Esophagus (tissue), 2 donors: ENCODE measurements around the gene JPH4. TPM values are rescaled to one million over a fixed set of nuclear protein-coding genes. Genes with fewer than 3 reads are reported as not detected.

Experiments used
- H3K27ac ChIP-seq, 2 donors: one replicate each; pipeline ENCODE4 v1.5.1; 2013; ENCODE audit warnings: low read depth in 2 of 2, mild to moderate bottlenecking in 2 of 2, inconsistent platforms in 1 of 2, low read length in 1 of 2, moderate library complexity in 1 of 2
- H3K27me3 ChIP-seq, 2 donors: one replicate each; pipeline ENCODE4 v1.6.1; 2013; ENCODE audit warnings: low read length in 2 of 2, control low read depth in 1 of 2, mild to moderate bottlenecking in 1 of 2; ENCODE audit not compliant: insufficient read depth in 2 of 2, control insufficient read depth in 1 of 2
- H3K36me3 ChIP-seq, 2 donors: one replicate each; pipeline ENCODE4 v1.6.1; 2013; ENCODE audit warnings: low read length in 1 of 2; ENCODE audit not compliant: control insufficient read depth in 2 of 2, insufficient read depth in 2 of 2
- H3K4me1 ChIP-seq, 2 donors: one replicate each; pipeline ENCODE4 v1.6.1; 2013; ENCODE audit warnings: low read length in 1 of 2; ENCODE audit not compliant: control insufficient read depth in 2 of 2, insufficient read depth in 2 of 2
- H3K4me3 ChIP-seq, 2 donors: one replicate each; pipeline ENCODE4 v1.5.1; 2013; ENCODE audit warnings: low read length in 2 of 2, mild to moderate bottlenecking in 2 of 2, low read depth in 1 of 2, moderate library complexity in 1 of 2
- H3K9me3 ChIP-seq, 2 donors: one replicate each; pipeline ENCODE4 v1.6.1; 2013; ENCODE audit warnings: mild to moderate bottlenecking in 2 of 2, low read depth in 1 of 2, low read length in 1 of 2, moderate library complexity in 1 of 2; ENCODE audit not compliant: control insufficient read depth in 2 of 2, insufficient read depth in 1 of 2
- WGBS, 2 donors: extraction: QIAGEN DNeasy Blood & Tissue Kit; methylation state at CpG; one replicate each; pipeline ENCODE4 v1.1.7; 2013; 5-methylcytosine and 5-hydroxymethylcytosine counted together
- polyA plus RNA-seq, 2 donors: library from polyadenylated mRNA; stranded (reverse); fragments of 200-250 nt; gene quantifications; one replicate each; pipeline ENCODE4 v1.2.3, GENCODE V29; 2013
- donor health status: healthy with polysubstance abuse.
- donor health status: Bipolar disorder and iron deficiency.

Gene JPH4
- polyA plus RNA-seq, 2 donors: 0.04 to 0.15 TPM

DNA sequence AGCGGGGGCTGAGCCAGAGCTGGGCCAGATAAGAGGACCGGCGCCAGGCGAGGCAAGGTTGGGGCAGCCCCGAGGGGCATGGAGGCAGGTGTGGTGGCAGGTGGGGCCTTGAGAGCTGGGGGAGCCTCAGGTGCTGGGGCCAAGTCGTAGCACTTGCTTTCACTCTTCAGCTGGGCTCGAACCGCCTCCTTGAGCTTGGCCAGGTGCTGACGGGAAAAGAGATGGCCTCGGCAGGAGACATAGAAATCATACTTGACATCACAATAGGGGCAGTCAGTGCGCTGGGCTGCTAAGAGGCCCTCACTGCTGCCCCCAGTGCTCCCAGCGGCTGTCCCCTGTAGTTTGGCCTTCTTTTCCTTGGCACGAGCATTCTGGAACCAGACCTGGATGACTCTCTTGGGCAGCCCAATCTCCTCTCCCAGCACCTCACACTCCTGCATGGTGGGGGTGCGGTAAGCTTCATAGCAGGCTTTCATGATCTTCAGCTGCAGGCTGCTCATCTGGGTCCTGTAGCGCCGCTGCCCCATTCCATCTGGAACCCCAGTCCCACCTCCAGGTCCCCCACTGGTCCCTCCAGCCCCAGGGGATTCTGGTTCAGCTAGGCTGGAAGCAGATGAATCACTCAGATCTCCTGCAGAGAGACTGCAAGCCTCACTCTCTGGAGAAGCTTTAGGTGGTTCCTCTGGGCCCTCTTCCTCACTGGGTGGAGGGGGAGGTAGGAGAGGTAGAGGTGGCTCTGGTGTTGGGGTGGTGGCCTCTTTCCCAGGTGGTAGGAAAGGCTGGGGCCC is 55.2 kb downstream of the JPH4 start:
- no peak overlapping the region for H3K4me3 ChIP-seq
- WGBS, 2 donors: 88 to 91% methylated on average over 16 of the region's 16 CpGs
- no peak overlapping the region for H3K27ac ChIP-seq
- H3K9me3 ChIP-seq: no peaks in the 10 kb centered on the region
- no peaks in the 10 kb centered on the region for H3K36me3 ChIP-seq
- no peaks in the 10 kb centered on the region for H3K27me3 ChIP-seq
- H3K4me1 ChIP-seq: no peaks in the 10 kb centered on the region

DNA sequence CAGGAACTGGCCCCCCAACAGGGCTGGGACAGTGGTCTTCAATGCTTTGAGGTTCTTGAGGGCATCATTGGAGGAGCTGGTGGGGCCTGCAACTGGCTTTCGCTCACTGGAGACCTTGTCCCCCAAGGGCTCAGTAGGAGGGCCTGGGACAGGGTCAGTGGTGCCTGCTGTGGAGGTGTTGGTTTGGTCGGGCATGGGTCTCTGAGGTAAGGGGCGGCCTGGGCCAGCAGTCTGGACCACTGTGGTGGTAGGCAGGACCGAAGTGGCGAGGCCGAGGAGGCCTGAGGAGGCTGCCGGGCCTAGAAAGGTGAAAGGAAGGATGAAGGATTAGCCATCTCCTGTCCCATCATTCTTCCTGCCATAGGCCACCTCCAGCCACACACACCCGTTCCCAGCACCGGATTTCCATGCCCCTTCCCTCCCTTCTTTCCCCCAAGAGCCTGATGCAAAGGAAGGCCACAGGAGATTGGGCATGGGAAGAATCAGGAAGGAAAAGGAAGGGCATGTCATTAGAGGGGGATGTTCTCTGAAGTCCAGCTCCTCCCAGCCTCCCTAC is 55.9 kb downstream of the JPH4 start:
- 83 to 89% methylated on average over 9 of the region's 9 CpGs for WGBS, 2 donors
- Histone ChIP-seq H3K9me3 (no peaks in the 10 kb centered on the region), H3K4me3 (no peak overlapping the region), H3K36me3 (no peaks in the 10 kb centered on the region), H3K27ac (no peak overlapping the region), H3K27me3 (no peaks in the 10 kb centered on the region), H3K4me1 (no peaks in the 10 kb centered on the region)

DNA sequence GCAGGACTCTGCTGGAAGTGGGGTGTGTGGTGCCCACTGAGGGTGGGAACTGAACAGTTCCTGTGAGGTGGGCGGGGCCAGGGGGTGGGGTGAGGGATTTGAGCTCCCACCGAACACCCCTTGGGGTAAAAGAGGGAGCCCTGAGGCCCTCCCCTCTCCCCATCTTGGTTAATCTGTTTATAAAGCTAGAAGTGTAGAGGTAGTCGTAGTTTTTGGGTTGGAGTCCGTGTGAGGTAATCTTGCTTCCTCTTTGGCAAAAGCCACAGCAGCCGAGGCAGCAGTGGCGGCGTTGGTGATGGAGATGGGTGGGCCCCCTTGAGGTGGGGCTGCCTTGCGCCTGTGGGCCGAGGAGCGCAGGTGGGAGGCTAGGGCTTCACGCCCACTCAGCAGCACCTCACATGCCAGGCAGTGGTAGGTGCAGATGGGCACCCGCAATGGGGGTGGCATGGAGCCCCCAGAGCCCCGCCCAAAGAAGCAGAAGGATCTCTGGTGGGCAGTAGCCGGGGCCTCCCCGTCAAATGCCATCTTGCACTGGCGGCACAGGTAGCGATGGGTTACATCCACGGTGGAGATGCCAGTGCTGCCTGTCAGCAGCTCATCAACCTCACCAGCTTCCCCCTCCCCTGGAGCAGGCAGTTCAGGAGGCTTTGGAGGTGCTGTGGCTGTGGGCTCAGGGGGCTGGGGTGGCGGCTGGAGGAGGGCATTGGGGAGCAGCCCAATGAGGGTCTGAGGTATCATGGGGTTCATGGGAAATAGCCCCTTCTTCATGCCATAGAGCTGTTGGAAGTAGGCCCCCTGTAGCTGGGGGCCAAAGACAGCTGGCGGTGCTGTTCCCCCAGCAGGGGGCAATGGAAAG is 56.6 kb downstream of the JPH4 start:
- Histone ChIP-seq H3K27ac (no peak overlapping the region), H3K27me3 (no peaks in the 10 kb centered on the region), H3K4me1 (no peaks in the 10 kb centered on the region), H3K4me3 (no peak overlapping the region), H3K36me3 (no peaks in the 10 kb centered on the region), H3K9me3 (no peaks in the 10 kb centered on the region)
- WGBS, 2 donors: 86 to 87% methylated on average over 20 of the region's 20 CpGs

DNA sequence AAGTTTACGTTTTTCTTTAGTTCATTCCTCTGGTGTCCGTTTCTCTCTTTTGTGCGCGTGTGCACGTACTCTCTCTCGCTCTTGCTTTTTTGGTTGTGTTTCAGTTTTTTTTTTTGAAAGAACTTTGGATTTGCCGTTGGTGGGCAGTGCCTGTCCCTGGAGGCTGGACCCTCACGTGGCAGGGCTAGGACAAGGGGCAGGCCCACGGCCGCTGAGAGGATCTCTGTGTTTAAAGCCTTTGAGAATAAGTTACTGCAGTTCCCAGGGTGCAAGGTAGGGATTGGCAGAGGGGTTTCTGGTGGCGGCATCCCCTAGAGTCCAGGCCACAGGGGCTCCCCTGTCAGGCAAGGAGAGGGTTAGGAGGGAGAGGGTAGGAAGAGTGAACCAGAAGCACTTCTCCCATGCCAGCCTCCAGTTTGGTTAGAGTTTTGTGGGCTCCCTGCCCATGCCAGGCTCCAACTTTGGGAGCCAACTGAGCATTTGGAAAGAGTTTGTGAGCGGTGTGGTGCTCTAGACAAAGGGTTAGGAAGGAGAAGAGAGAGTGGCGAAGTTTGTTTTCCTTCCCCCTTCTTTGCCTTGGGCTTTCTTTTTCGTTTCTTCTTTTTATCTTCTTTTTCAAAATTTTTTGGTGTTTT is 57.6 kb downstream of the JPH4 start:
- no peaks in the 10 kb centered on the region for H3K9me3 ChIP-seq
- WGBS, 2 donors: 87 to 89% methylated on average over 14 of the region's 14 CpGs

DNA sequence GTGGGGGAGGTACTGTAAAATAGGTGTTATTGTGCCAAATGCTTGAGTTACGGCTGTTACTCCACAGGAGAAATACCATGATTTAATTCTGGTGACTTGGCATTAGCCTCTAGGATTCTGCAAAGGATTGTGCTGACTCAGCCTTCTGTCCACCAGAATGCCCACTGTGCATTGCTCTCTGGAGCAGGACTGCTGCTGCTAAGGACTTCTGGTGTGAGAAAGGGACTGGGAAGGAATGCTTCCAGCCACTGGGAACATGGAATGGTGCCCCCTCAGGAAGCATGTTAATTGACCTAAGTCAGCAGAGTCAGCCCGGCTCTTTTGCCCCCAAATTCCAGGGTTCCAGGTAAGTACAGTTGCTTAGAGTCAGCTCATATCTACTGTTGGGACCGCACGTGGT is 59.9 kb downstream of the JPH4 start:
- WGBS, 2 donors: 84 to 85% methylated on average over 4 of the region's 4 CpGs
- H3K36me3 ChIP-seq: no peaks in the 10 kb centered on the region
- no peaks in the 10 kb centered on the region for H3K27me3 ChIP-seq
- no peak overlapping the region for H3K4me3 ChIP-seq
- no peak overlapping the region for H3K27ac ChIP-seq
- H3K4me1 ChIP-seq: peaks cover 0 to 10% of the 10 kb centered on the region in 2 donors
- no peaks in the 10 kb centered on the region for H3K9me3 ChIP-seq

More for the DNA sequence above, 57.6 kb downstream of the JPH4 start:
- Histone ChIP-seq H3K36me3 (no peaks in the 10 kb centered on the region), H3K4me3 (no peak overlapping the region), H3K27ac (no peak overlapping the region), H3K4me1 (no peaks in the 10 kb centered on the region), H3K27me3 (no peaks in the 10 kb centered on the region)

Other genes with a start within 250 kb of the JPH4 start
- 1 to 10 TPM; 4.7 to 8.3 TPM for gene SLC22A17, start 225.9 kb downstream of the JPH4 start, polyA plus RNA-seq
- gene EFS, start 213.6 kb downstream of the JPH4 start, polyA plus RNA-seq: 10 to 100 TPM; 23.1 to 35.9 TPM
- not detected for gene IL25, start 206.0 kb downstream of the JPH4 start, polyA plus RNA-seq
- gene CMTM5, start 201.7 kb downstream of the JPH4 start, polyA plus RNA-seq: under 1 TPM in 1 of 2 donors, not detected in 1; 0.21 TPM
- gene MYH6, start 170.5 kb downstream of the JPH4 start, polyA plus RNA-seq: under 1 TPM; 0.20 to 0.63 TPM
- gene MYH7, start 143.1 kb downstream of the JPH4 start, polyA plus RNA-seq: under 1 TPM; 0.08 to 0.12 TPM
- 10 to 100 TPM; 20.7 to 38.3 TPM for gene NGDN, start 109.1 kb downstream of the JPH4 start, polyA plus RNA-seq
- under 1 TPM; 0.12 to 0.59 TPM for gene ZFHX2, start 27.0 kb downstream of the JPH4 start, polyA plus RNA-seq
- gene THTPA, start 22.5 kb downstream of the JPH4 start, polyA plus RNA-seq: 1 to 10 TPM; 7.8 to 8.3 TPM
- 100 to 1,000 TPM in 1 of 2 donors, 10 to 100 TPM in 1; 81.5 to 171 TPM for gene AP1G2, start 11.0 kb downstream of the JPH4 start, polyA plus RNA-seq
- under 1 TPM; 0.14 TPM for gene DHRS2, start 57.6 kb upstream of the JPH4 start, polyA plus RNA-seq